HUES48 (cell line): ENCODE data around the gene CDH16.

Experiments used
- H3K27ac ChIP-seq: one replicate; pipeline ENCODE4 v1.7.0; 2013; ENCODE audit warnings: low read depth, low read length, inconsistent platforms
- H3K27me3 ChIP-seq: 2 replicates; pipeline ENCODE4 v1.6.1; 2013; ENCODE audit warnings: mild to moderate bottlenecking, low read length; ENCODE audit not compliant: control insufficient read depth, insufficient read depth
- H3K36me3 ChIP-seq: 2 replicates; pipeline ENCODE4 v1.6.1; 2013; ENCODE audit warnings: low read length; ENCODE audit not compliant: control insufficient read depth, insufficient read depth
- H3K4me1 ChIP-seq: 2 replicates; pipeline ENCODE4 v1.6.1; 2013; ENCODE audit warnings: mild to moderate bottlenecking, low read length; ENCODE audit not compliant: control insufficient read depth, insufficient read depth
- H3K4me3 ChIP-seq: 2 replicates; pipeline ENCODE4 v1.5.1; 2013; ENCODE audit warnings: mild to moderate bottlenecking, low read depth, low read length
- H3K9ac ChIP-seq: 2 replicates; pipeline ENCODE4 v1.6.1; 2013; ENCODE audit warnings: mild to moderate bottlenecking, low read depth, low read length, moderate library complexity
- H3K9me3 ChIP-seq: 2 replicates; pipeline ENCODE4 v1.6.1; 2013; ENCODE audit warnings: low read length; ENCODE audit not compliant: control insufficient read depth, insufficient read depth

CDH16 gene

DNA sequence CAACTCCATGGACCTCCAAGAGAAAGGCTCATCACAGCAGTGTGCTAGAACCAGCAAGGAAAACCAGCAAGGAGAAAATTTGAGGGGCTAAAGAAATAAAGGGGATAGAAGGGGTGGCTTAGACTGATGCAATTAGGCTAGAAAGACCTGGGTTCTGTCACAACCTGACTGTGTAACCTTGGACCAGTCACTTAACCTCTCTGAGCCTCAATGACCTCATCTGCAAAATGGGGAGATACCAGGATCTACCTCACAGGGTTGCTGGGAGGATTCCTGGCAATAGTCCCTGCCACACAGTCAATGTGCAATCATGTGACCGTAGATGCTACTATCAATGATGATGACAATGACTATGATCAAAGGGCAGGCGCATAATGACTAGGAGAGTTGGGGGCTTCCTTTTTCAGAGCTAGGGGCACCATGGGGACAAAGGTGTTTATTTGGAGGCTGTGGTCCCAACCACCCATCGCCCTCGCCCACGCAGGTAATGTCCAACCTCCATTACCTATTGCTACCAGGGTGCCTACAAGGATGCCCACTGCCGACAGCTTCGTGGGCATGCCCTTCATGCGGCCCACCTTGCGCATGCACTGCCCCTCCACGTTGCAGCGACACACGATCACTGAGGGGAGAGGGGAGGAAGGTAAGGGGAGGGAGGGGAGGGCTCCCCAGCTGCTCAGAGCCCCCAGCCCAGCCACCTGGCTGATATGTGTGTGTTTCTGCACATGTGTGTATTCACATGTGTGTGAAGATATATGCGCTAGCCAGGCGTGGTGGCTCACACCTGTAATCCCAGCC is 9.7 kb downstream of the CDH16 start:
- Histone ChIP-seq H3K4me1 (no peaks in the 10 kb centered on the region), H3K27me3 (no peaks in the 10 kb centered on the region), H3K9ac (no peak overlapping the region), H3K36me3 (no peaks in the 10 kb centered on the region), H3K4me3 (no peak overlapping the region), H3K27ac (no peak overlapping the region), H3K9me3 (no peaks in the 10 kb centered on the region)

DNA sequence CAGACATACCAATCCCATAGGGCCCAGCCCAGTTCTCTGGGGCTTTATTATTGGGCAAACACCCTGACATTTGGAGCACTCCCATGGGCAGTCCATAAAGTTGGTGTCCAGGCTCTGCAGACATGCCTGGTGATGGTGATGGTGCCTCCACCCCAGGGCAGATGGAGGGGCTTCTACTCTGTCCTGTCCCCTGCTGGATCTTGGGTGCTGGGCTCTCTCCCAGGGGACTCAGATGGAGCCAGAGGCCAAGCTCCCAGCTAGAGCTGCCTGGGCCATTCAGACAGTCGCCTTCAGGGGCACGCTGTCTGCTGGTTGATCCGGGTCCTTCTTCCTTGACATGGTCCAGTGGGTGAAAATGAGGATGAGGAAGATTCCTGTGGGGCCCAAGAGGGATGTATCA is 10.6 kb downstream of the CDH16 start:
- Histone ChIP-seq H3K9ac (no peak overlapping the region), H3K27me3 (no peaks in the 10 kb centered on the region), H3K4me3 (no peak overlapping the region), H3K4me1 (no peaks in the 10 kb centered on the region), H3K27ac (no peak overlapping the region), H3K36me3 (no peaks in the 10 kb centered on the region), H3K9me3 (no peaks in the 10 kb centered on the region)

- no peaks in the 10 kb centered on the region for H3K27me3 ChIP-seq
- H3K9me3 ChIP-seq: no peaks in the 10 kb centered on the region
- H3K9ac ChIP-seq: no peak overlapping the region
- no peaks in the 10 kb centered on the region for H3K4me1 ChIP-seq
- no peaks in the 10 kb centered on the region for H3K36me3 ChIP-seq
- no peak overlapping the region for H3K4me3 ChIP-seq
- H3K27ac ChIP-seq: no peak overlapping the region
These were observed 11.5 kb downstream of the CDH16 start for GRCh38 chr16:66906916-66907836.

DNA sequence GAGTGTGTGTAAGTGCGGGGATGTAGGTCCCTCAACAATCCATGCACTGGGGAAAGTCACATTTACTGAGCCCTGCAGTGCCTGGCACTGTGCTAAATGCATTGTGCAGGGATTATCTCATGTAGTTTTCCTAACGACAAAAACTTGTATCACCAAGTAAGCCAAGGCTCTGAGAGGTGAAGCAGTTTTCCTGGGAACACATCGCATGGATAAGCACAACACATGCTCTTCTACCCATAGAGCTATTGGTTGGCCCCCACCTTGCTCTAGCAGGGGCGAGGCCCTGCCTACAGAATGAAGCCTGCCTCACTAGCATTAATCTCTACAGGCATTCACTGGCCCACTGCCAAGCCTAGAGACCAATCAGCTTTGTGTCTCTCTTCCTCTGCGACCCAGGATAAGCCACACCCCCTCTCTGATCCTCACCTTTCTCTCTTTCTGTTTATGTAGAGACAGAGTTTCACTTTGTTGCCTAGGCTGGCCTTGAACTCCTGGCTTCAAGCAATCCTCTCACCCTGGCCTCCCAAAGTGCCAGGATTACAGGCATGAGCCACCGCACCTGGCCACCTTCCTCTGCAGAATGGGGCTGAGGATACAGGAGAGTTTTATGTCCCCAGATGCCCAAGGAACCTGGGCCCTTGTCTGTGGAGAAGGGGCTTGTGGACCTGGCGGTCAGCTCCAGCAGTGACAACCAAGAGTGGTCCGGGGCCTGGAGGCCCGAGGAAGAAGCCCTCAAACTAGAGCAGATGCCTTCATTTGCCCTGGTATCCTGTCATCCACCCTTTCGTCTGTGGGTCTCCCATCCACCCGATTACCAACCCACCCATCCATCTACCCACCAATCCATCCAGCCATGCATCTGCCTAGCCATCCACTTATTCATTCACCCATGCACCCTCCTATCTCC is 12.8 kb downstream of the CDH16 start:
- H3K36me3 ChIP-seq: no peaks in the 10 kb centered on the region
- H3K9ac ChIP-seq: no peak overlapping the region
- no peak overlapping the region for H3K27ac ChIP-seq
- no peak overlapping the region for H3K4me3 ChIP-seq
- H3K9me3 ChIP-seq: no peaks in the 10 kb centered on the region
- H3K4me1 ChIP-seq: no peaks in the 10 kb centered on the region
- H3K27me3 ChIP-seq: no peaks in the 10 kb centered on the region

GRCh38 chr16:66904846-66905632 is 13.6 kb downstream of the CDH16 start:
- Histone ChIP-seq H3K9me3 (no peaks in the 10 kb centered on the region), H3K9ac (no peak overlapping the region), H3K27me3 (no peaks in the 10 kb centered on the region), H3K4me1 (0 out of 2 replicates have a peak, but pooled peaks cover 2% of the 10 kb centered on the region), H3K4me3 (no peak overlapping the region), H3K27ac (no peak overlapping the region), H3K36me3 (no peaks in the 10 kb centered on the region)

DNA sequence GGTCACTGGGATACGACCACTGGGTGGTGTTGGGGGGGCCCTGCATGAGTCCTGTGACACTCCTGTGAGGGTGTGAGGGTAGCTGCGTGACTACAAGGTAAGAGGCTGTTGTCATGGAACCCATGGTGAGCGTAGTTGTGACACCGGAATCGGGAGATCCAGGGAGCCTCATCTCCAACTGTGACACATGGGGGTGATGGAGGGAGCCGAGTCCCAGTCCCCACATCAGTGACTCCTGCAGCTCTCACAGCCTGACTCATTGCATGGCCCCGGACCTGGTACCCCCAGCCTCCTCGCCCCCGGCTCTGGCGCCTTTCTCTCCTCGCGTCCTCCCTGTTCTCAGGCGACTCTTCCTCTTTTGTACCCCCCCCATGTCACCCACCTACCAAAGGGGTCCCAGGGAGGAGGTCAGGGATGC is 14.2 kb downstream of the CDH16 start:
- no peaks in the 10 kb centered on the region for H3K36me3 ChIP-seq
- H3K27ac ChIP-seq: no peak overlapping the region
- H3K27me3 ChIP-seq: no peaks in the 10 kb centered on the region
- no peaks in the 10 kb centered on the region for H3K9me3 ChIP-seq
- no peak overlapping the region for H3K4me3 ChIP-seq
- no peak overlapping the region for H3K9ac ChIP-seq
- peaks cover 8% of the 10 kb centered on the region; the same call in 1 of the 2 replicates for H3K4me1 ChIP-seq

DNA sequence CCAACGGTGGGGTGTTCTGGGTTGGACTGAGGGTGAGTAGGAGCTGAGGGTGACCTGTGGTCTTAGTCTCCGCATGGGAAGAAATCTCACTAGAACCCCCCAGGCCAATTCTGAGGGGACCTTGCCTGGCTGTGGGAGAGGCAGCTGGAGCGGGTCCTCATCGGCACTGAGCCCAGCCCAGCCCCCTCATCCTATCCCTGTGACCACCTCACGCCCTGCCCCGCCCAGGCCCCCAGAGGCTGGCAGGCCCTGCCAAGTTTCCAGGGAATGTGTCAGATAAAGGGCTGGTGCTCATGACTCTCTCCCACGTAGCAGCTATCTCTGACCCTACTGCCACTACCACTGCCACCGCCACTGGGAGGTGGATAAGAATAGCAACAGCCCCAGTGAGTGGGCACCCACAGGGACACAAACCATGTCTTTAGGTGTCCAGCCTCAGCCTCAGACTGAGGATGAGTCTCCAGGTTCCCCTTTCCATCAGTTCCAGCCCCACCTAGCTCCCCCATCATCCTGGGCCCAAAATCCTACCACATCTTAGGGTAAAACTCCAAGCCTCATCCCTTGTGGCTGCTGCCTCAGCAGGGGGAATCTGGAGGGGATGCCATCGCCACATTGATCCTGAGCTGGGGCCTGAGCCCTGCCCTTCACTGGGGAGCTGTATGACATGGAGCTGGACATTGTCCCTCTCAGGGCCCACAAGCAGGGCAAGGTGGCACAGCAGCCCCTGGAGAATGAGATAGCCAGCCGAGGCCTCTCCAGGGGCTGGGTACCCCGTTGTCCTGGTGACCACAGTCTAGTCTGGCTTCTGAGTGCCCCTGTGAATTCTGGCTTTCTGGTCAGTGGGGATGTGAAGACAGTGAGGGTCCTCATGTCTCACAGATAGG is 14.9 kb downstream of the CDH16 start:
- H3K27me3 ChIP-seq: no peaks in the 10 kb centered on the region
- H3K9ac ChIP-seq: no peak overlapping the region
- no peaks in the 10 kb centered on the region for H3K9me3 ChIP-seq
- H3K27ac ChIP-seq: no peak overlapping the region
- no peaks in the 10 kb centered on the region for H3K36me3 ChIP-seq
- peaks cover 8% of the 10 kb centered on the region; the same call in 1 of the 2 replicates for H3K4me1 ChIP-seq
- H3K4me3 ChIP-seq: no peak overlapping the region

DNA sequence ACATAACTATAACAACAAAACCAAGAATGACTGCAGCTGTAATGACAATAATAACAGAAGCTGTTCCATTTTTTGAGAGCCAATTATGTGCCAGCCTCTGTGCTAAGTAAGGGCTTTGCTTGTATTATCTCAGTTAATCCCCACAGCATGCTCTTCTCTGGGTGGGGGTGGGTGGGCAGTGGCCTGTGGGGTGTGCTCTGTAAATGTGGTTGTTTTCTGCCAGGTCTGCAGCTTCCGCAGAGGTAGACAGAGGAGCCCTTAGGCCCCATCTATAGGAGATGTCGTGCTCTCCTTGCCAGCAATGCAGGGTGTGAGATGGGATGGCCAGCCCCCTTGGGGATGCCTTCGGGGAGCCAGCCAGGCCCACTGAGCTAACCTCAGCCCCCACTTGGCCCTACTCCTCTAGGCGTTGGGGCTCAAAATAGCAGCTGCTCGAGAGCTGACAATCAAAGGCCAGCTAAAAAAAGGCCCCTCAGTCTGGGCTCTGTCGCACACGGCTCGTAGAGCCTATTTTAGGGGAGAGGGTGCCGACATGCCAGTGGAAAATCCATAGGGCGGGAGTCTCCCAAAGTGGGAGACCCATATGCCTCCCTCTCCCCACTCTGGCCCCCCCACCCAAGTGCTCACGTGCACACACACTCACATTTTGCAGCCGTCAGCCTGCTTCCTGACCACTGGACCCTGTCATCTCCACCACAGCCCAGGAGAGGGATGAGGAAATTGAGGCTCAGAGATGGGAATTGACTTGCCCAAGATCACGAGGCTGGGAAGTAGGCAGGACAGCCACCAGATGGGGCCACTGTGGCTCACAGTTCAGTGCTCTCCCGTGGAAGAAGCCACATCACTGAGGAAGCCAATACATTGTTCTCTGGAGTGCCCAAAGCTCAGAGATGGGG is 15.8 kb downstream of the CDH16 start:
- Histone ChIP-seq H3K36me3 (no peaks in the 10 kb centered on the region), H3K27me3 (no peaks in the 10 kb centered on the region)

DNA sequence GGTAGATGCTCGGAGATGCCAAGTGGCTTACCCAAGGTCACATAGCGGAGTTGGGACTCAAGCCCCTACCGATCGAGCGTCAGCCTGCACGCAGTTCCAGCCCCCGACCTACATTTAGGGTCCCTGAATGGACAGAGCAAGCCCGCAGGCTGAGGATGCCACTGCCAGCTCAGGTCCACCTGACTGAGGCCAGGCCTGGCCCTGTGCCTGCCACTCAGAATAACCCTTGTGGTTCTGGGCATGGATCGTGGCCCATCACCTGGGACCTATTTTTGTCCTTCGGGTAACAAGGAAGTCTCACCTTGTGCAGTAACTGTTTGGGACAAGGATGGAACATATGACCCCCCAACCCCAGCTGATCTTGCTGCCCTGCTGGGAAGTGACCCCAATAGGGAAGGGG is 17.1 kb downstream of the CDH16 start:
- no peak overlapping the region for H3K27ac ChIP-seq

More for the DNA sequence above, 15.8 kb downstream of the CDH16 start:
- Histone ChIP-seq H3K9me3 (no peaks in the 10 kb centered on the region), H3K9ac (no peak overlapping the region), H3K4me1 (peaks cover 8% of the 10 kb centered on the region; the same call in 1 of the 2 replicates), H3K27ac (no peak overlapping the region), H3K4me3 (no peak overlapping the region)

More for the DNA sequence above, 17.1 kb downstream of the CDH16 start:
- Histone ChIP-seq H3K27me3 (no peaks in the 10 kb centered on the region), H3K36me3 (no peaks in the 10 kb centered on the region), H3K4me1 (peaks cover 8% of the 10 kb centered on the region; the same call in 1 of the 2 replicates), H3K9ac (no peak overlapping the region), H3K4me3 (no peak overlapping the region), H3K9me3 (no peaks in the 10 kb centered on the region)
